Smooth muscle cell of the umbilical artery (primary cell): ENCODE results near the gene ARHGAP30. TPM values are rescaled to one million over a fixed set of nuclear protein-coding genes. Genes with fewer than 3 reads are reported as not detected.

Source experiments
- total RNA-seq: library from RNA; depleted of rRNA; stranded (reverse); fragments of >200 nt; gene quantifications from 2 replicates; pipeline ENCODE4 v1.2.3, GENCODE V29; 2014

Gene ARHGAP30, protein sequence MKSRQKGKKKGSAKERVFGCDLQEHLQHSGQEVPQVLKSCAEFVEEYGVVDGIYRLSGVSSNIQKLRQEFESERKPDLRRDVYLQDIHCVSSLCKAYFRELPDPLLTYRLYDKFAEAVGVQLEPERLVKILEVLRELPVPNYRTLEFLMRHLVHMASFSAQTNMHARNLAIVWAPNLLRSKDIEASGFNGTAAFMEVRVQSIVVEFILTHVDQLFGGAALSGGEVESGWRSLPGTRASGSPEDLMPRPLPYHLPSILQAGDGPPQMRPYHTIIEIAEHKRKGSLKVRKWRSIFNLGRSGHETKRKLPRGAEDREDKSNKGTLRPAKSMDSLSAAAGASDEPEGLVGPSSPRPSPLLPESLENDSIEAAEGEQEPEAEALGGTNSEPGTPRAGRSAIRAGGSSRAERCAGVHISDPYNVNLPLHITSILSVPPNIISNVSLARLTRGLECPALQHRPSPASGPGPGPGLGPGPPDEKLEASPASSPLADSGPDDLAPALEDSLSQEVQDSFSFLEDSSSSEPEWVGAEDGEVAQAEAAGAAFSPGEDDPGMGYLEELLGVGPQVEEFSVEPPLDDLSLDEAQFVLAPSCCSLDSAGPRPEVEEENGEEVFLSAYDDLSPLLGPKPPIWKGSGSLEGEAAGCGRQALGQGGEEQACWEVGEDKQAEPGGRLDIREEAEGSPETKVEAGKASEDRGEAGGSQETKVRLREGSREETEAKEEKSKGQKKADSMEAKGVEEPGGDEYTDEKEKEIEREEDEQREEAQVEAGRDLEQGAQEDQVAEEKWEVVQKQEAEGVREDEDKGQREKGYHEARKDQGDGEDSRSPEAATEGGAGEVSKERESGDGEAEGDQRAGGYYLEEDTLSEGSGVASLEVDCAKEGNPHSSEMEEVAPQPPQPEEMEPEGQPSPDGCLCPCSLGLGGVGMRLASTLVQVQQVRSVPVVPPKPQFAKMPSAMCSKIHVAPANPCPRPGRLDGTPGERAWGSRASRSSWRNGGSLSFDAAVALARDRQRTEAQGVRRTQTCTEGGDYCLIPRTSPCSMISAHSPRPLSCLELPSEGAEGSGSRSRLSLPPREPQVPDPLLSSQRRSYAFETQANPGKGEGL
- total RNA-seq: 0.05 TPM in 1 of 2 replicates, not detected in the other

DNA sequence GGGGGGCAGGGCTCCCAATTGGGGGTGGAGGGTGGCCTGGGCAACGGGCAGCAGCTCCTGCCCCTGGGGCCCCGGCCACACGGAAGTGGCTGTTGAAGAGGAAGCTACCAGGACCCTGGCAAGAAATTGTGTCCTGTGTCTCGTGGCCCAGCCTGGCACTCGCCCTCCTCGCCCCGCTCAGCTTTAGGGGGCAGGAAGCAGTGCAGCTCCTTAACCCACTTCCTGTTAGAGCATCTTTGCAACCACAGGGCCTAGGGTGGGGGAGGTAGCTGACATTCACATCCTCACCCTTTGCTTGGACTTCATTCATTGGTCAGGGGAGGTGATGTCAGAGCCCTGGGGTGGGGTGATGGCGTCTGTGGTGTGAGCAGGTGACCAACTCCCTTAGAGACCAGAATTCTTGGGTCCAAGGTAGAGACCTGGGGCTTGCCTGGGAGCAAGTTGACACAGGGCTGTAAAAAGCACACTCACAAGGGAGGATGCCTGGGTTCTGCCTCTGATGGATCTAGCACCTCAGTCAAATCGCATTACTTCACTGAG, at the start of gene ARHGAP30:
TSS of gene ARHGAP30 (minus strand) at position 161 of the 540 bp plus-strand sequence. CDS start 267 bp downstream, outside the sequence.

DNA sequence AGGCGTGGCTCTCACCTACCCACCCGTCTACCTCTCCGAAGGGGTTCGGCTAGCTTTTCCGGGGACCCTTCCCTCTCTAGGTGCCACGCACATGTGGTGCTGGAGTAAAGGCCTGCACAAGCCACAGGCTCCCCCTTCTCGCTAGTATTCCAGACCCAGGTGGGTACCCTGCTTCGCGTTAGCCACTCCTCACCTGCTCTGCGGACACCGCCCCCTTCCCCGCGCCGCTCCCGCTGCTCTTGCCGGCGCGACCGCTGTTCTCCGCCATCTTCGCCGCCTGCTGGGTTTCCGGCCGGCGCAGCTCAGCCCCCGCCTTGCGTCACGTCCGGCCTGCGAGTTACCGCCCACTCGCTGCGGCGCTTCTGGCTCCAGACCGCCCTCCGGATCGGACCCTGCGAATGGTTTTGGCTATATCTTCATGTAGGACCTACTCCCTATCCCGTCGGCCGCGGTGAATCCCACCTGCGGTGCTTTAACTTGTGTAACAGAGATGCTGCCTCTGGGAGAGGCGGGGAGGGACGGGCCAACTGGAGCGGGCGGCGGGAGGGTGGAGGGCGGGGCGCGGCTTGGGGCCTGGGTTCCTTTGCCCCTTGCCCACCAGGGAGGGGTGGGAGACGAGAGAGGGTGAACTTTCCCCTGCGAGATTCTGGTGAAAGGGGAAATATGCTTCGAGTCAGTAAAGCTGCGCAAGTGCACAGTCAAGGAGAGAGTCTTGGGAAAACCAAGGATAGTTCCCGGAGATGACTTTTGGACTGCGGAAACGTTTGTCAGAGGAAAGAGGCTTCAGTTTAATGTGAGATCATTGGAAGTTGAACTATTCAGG, 48.3 kb upstream of the ARHGAP30 start, which contains the start of the genes NIT1 and PFDN2:
TSS of gene NIT1 (plus strand) at position 347 of the 823 bp plus-strand sequence. CDS start at position 419, 72 bp downstream.
TSS of gene PFDN2 (minus strand) at position 279 of the 823 bp plus-strand sequence. CDS start at position 268, 11 bp downstream.

DNA sequence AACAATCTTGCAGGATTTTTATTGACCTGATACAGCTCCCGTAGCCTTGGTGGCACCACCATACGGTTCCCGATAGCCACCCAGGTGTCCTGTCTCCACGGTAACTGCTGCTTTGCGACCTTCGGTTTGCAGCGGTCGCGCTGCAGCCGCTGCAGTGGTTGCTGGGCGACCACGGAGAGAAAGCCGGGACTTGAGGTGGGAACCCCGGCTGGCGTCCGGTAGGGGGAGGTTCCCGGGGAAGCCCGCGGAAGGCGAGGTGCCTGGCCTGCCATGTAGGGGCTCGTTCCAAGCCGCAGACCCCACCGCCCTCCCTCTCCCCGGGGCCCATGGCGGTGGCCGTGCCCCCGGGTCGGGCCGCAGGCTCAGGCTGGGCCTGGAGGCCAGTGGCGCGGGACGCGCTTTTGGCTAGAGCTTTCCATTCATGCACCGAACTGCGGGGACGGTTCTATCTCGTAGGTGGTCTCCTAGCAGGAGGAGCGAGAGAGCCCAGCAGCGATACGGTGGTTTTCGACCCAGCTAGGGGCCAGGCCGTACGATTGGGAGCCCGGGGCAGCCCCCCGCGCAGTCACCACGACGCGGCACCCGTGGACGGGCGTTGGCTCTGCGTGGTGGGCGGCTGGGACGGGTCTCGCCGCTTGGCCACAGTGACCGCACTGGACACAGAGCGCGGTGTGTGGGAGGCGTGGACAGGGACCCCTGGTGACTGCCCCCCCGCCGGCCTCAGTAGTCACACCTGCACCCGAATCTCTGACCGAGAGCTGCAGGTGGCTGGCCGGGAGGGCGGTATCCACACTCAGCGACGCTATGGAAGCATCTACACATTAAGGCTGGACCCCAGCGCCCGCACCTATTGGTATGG, 28.7 kb upstream of the ARHGAP30 start, which contains the start of gene KLHDC9:
TSS of gene KLHDC9 (plus strand) at position 152 of the 859 bp plus-strand sequence. CDS start at position 327, 175 bp downstream.

DNA sequence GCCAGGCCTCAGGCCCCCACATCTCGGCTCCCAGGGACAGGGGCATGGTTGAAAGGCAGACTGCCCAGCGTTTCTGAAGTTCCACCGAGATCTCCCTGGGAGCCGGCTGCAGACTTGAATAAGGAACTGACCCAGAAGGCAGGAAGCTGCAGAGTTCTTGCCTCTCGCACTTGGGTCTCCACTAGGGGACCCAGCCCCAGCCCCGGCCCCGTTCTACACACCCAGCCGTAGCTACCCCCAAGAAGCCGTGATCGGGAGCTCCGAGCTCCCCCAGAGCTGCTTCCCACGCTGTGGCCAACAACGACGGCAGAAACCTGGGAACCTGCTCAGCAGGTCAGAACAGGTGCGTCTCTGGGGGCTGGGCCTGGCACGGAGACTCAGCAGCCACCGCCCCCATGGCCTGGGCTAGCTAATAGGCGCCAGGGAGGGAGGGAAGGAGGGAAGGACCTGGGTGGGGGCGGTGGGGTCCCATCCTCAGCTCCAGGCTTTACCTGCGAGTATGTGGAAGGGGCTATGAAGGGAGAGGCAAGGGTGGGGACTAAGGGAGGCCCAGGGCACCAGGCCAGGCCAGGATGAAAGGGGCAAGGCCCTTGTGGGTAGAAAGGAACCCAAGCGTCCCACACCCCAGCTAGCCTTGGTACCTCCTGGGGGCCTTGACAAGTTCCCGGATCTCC, 19.7 kb upstream of the ARHGAP30 start, which contains the start of gene NECTIN4:
TSS of gene NECTIN4 (minus strand) at position 308 of the 674 bp plus-strand sequence. CDS start at position 46, 262 bp downstream.

GRCh38 chr1:161045736-161046604, 23.7 kb downstream of the ARHGAP30 start, which contains the start of gene USF1:
USF1 (minus strand) TSS chr1:161045977; CDS start chr1:161043275, 2,702 bp downstream.

GRCh38 chr1:161038523-161039153, 31.1 kb downstream of the ARHGAP30 start, which contains the start of gene TSTD1:
TSTD1 (minus strand) TSS chr1:161038964; CDS start chr1:161038889, 75 bp downstream.

GRCh38 chr1:161020509-161021164, 49.1 kb downstream of the ARHGAP30 start, which contains the start of gene F11R:
F11R (minus strand) TSS chr1:161021152; CDS start chr1:161021073, 79 bp downstream.

Other genes with a start within 250 kb of the ARHGAP30 start
- gene CD244, start 207.0 kb downstream of the ARHGAP30 start, total RNA-seq: not detected in 2 replicates
- gene ITLN1, start 184.7 kb downstream of the ARHGAP30 start, total RNA-seq: not detected in 2 replicates
- gene ITLN2, start 115.1 kb downstream of the ARHGAP30 start, total RNA-seq: not detected in 2 replicates
- 21.2 and 23.2 TPM in 2 replicates for gene F11R, start 48.7 kb downstream of the ARHGAP30 start, total RNA-seq
- 10.7 and 17.8 TPM in 2 replicates for gene TSTD1, start 30.9 kb downstream of the ARHGAP30 start, total RNA-seq
- gene USF1, start 23.9 kb downstream of the ARHGAP30 start, total RNA-seq: 49.4 and 76.0 TPM in 2 replicates
- gene NECTIN4, start 19.7 kb upstream of the ARHGAP30 start, total RNA-seq: 0.30 and 1.8 TPM in 2 replicates
- 1.2 and 1.5 TPM in 2 replicates for gene KLHDC9, start 28.5 kb upstream of the ARHGAP30 start, total RNA-seq
- 45.1 and 49.0 TPM in 2 replicates for gene PFDN2, start 48.1 kb upstream of the ARHGAP30 start, total RNA-seq
- gene NIT1, start 48.2 kb upstream of the ARHGAP30 start, total RNA-seq: 19.1 and 21.1 TPM in 2 replicates
- gene DEDD, start 62.8 kb upstream of the ARHGAP30 start, total RNA-seq: 18.1 and 29.1 TPM in 2 replicates
- gene UFC1, start 84.1 kb upstream of the ARHGAP30 start, total RNA-seq: 81.8 and 134 TPM in 2 replicates
- gene USP21, start 89.6 kb upstream of the ARHGAP30 start, total RNA-seq: 7.7 and 11.0 TPM in 2 replicates
- 9.2 and 9.7 TPM in 2 replicates for gene PPOX, start 96.5 kb upstream of the ARHGAP30 start, total RNA-seq
- 36.8 and 40.1 TPM in 2 replicates for gene B4GALT3, start 107.6 kb upstream of the ARHGAP30 start, total RNA-seq
- 14.3 and 20.3 TPM in 2 replicates for gene ADAMTS4, start 129.2 kb upstream of the ARHGAP30 start, total RNA-seq
- 145 and 146 TPM in 2 replicates for gene NDUFS2, start 132.5 kb upstream of the ARHGAP30 start, total RNA-seq
- 0.59 TPM in 1 of 2 replicates, not detected in the other for gene FCER1G, start 145.4 kb upstream of the ARHGAP30 start, total RNA-seq
- gene APOA2, start 153.7 kb upstream of the ARHGAP30 start, total RNA-seq: not detected in 2 replicates
- gene TOMM40L, start 156.2 kb upstream of the ARHGAP30 start, total RNA-seq: 8.0 and 9.0 TPM in 2 replicates
- gene NR1I3, start 168.3 kb upstream of the ARHGAP30 start, total RNA-seq: not detected in 2 replicates
- not detected in 2 replicates for gene PCP4L1, start 188.9 kb upstream of the ARHGAP30 start, total RNA-seq
- 0.88 and 0.89 TPM in 2 replicates for gene MPZ, start 240.1 kb upstream of the ARHGAP30 start, total RNA-seq
- 32.7 and 38.2 TPM in 2 replicates for gene SDHC, start 244.5 kb upstream of the ARHGAP30 start, total RNA-seq